Endodermal cell (in vitro differentiated cells): ENCODE data around the gene NCKAP5. TPM values are rescaled to one million over a fixed set of nuclear protein-coding genes. Genes with fewer than 3 reads are reported as not detected.

Experiments
- DNase-seq: peaks from one replicate; pipeline ENCODE4 v3.0.0-alpha.2; 2017
- H3K27ac ChIP-seq: 2 replicates; pipeline ENCODE4 v1.5.1; 2013; ENCODE audit warnings: mild to moderate bottlenecking, low read depth, low read length, moderate library complexity
- H3K27me3 ChIP-seq: 2 replicates; pipeline ENCODE4 v1.6.1; 2013; ENCODE audit warnings: mild to moderate bottlenecking, low read length, moderate library complexity; ENCODE audit not compliant: insufficient read depth, control insufficient read depth, poor library complexity, severe bottlenecking
- H3K36me3 ChIP-seq: 2 replicates; pipeline ENCODE4 v1.7.0; 2013; ENCODE audit warnings: mild to moderate bottlenecking, low read length, moderate library complexity; ENCODE audit not compliant: control insufficient read depth, insufficient read depth
- H3K4me1 ChIP-seq: one replicate; pipeline ENCODE4 v1.7.0; 2013; ENCODE audit warnings: low read length; ENCODE audit not compliant: control insufficient read depth, insufficient read depth
- H3K4me3 ChIP-seq: 2 replicates; pipeline ENCODE4 v1.5.1; 2013; ENCODE audit warnings: mild to moderate bottlenecking, low read length, moderate library complexity
- H3K9ac ChIP-seq: 2 replicates; pipeline ENCODE4 v1.6.1; 2013; ENCODE audit warnings: mild to moderate bottlenecking, low read length, moderate library complexity; ENCODE audit not compliant: poor library complexity, severe bottlenecking; ENCODE audit errors: extremely low read depth
- H3K9me3 ChIP-seq: 2 replicates; pipeline ENCODE4 v1.6.1; 2013; ENCODE audit warnings: mild to moderate bottlenecking, low read length, moderate library complexity; ENCODE audit not compliant: control insufficient read depth
- H3K27ac Mint-ChIP-seq: 2 replicates; pipeline ENCODE4 v1.8.0; 2020; ENCODE audit warnings: mixed read lengths
- H3K27me3 Mint-ChIP-seq: 2 replicates; pipeline ENCODE4 v1.8.0; 2021; ENCODE audit warnings: mild to moderate bottlenecking, mixed read lengths; ENCODE audit not compliant: insufficient read depth
- H3K36me3 Mint-ChIP-seq: 2 replicates; pipeline ENCODE4 v1.8.0; 2020; ENCODE audit warnings: low read depth, mixed read lengths
- H3K4me1 Mint-ChIP-seq: 2 replicates; pipeline ENCODE4 v1.8.0; 2020; ENCODE audit warnings: mixed read lengths
- H3K4me3 Mint-ChIP-seq: 2 replicates; pipeline ENCODE4 v1.8.0; 2020; ENCODE audit warnings: mild to moderate bottlenecking, moderate library complexity, mixed read lengths
- H3K9me3 Mint-ChIP-seq: 2 replicates; pipeline ENCODE4 v1.8.0; 2020; ENCODE audit warnings: mild to moderate bottlenecking, mixed read lengths
- WGBS, 2 experiments: methylation state at CpG; one replicate each; pipeline versions ENCODE4 v1.1.5 to v1.1.7; 2013; ENCODE audit warnings: missing lambda C conversion rate in 2 of 2, mixed read lengths in 1 of 2; ENCODE audit not compliant: insufficient coverage in 1 of 2, insufficient read length in 1 of 2; 5-methylcytosine and 5-hydroxymethylcytosine counted together
- total RNA-seq, 2 donors: library from RNA; stranded (reverse); fragmentation: NEBNext Ultra II Directional in 1 of 2; extraction: Animal tissue kit (Norgen Biotek cat#: 25700) in 1 of 2; gene quantifications; 2 replicates in 1 of 2; 3 replicates in 1 of 2; pipeline ENCODE4 v1.2.1, GENCODE V29; 2021
- TF ChIP-seq, protein P1 (sequence below): fragments of 200-600 bp; sonication (generic); conservative IDR thresholded peaks from 2 replicates; pipeline ENCODE4 v1.5.0; 2021; ENCODE audit warnings: antibody characterized with exemption, mild to moderate bottlenecking

Gene NCKAP5
- total RNA-seq, 2 donors from 2014 or later: 0.58 to 0.92 TPM

GRCh38 chr2:133166031-133166430 is 402.2 kb downstream of the NCKAP5 start:
- TF ChIP-seq, protein P1, sequence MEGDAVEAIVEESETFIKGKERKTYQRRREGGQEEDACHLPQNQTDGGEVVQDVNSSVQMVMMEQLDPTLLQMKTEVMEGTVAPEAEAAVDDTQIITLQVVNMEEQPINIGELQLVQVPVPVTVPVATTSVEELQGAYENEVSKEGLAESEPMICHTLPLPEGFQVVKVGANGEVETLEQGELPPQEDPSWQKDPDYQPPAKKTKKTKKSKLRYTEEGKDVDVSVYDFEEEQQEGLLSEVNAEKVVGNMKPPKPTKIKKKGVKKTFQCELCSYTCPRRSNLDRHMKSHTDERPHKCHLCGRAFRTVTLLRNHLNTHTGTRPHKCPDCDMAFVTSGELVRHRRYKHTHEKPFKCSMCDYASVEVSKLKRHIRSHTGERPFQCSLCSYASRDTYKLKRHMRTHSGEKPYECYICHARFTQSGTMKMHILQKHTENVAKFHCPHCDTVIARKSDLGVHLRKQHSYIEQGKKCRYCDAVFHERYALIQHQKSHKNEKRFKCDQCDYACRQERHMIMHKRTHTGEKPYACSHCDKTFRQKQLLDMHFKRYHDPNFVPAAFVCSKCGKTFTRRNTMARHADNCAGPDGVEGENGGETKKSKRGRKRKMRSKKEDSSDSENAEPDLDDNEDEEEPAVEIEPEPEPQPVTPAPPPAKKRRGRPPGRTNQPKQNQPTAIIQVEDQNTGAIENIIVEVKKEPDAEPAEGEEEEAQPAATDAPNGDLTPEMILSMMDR: no peak
- 88 to 100% methylated on average over 1 of the region's 2 CpGs for WGBS, 2 experiments
- Histone ChIP-seq H3K27me3 (peaks cover 4% of the 10 kb centered on the region), H3K4me1 (no peaks in the 10 kb centered on the region), H3K36me3 (no peaks in the 10 kb centered on the region), H3K27ac (no peak overlapping the region), H3K4me3 (no peak overlapping the region), H3K9me3 (peaks cover 6% of the 10 kb centered on the region), H3K9ac (no peak overlapping the region)
- H3K27ac Mint-ChIP-seq: no peak overlapping the region
- H3K9me3 Mint-ChIP-seq: peaks cover 4% of the 10 kb centered on the region
- no peak overlapping the region for H3K4me3 Mint-ChIP-seq
- DNase-seq: no peak
- H3K36me3 Mint-ChIP-seq: no peaks in the 10 kb centered on the region
- H3K27me3 Mint-ChIP-seq: no peaks in the 10 kb centered on the region
- no peaks in the 10 kb centered on the region for H3K4me1 Mint-ChIP-seq

DNA sequence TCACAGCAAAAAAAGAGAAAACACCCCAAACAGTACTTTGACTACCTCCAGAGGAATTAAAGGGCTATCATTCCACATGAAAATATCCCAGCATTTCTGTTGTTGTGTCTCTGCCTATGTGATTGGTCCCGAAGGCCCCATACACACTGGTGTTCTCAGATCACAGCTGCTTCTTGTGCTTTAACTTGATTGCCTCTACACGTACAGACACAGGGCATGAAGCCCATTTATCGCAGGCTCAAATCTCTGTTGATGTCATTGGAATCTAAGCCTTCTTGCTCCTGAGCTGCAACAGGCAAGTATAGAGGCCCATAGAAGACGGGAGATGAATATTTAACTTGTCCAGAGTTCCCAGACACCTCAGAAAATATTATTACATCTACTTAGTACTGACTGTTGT is 405.2 kb downstream of the NCKAP5 start:
- no peaks in the 10 kb centered on the region for H3K27me3 Mint-ChIP-seq
- DNase-seq: no peak
- no peak overlapping the region for H3K4me3 Mint-ChIP-seq
- Histone ChIP-seq H3K36me3 (no peaks in the 10 kb centered on the region), H3K4me3 (no peak overlapping the region), H3K9me3 (peaks cover 9% of the 10 kb centered on the region), H3K27me3 (no peaks in the 10 kb centered on the region), H3K27ac (no peak overlapping the region), H3K9ac (no peak overlapping the region), H3K4me1 (no peaks in the 10 kb centered on the region)
- peaks cover 8% of the 10 kb centered on the region for H3K9me3 Mint-ChIP-seq
- H3K36me3 Mint-ChIP-seq: no peaks in the 10 kb centered on the region
- no peaks in the 10 kb centered on the region for H3K4me1 Mint-ChIP-seq
- no peak overlapping the region for H3K27ac Mint-ChIP-seq
- WGBS, 2 experiments: 94 to 96% methylated on average over 3 to 4 of the region's 4 CpGs
- TF ChIP-seq, protein P1: no peak

DNA sequence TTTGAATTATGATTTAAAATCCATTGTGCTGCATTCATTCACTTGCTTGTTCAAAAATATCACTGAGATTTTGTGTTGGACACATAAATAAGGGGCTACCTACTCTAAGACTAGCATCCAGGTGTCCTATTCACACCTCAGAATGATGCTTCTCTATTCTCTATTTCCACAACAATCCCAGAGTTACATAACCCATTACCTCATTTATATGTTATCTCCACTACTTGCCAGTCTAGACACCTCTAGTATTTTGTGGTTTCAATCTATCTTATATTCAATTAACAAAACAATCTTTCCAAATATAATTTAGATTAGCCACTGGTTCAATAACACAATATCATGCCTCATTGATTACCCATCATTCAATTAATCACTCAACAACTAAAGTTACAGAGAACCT is 409.8 kb downstream of the NCKAP5 start:
- H3K4me3 ChIP-seq: no peak overlapping the region
- no peaks in the 10 kb centered on the region for H3K27me3 Mint-ChIP-seq
- no peak overlapping the region for H3K27ac ChIP-seq
- H3K9me3 ChIP-seq: peaks cover 22% of the 10 kb centered on the region
- H3K4me1 ChIP-seq: no peaks in the 10 kb centered on the region
- no peak overlapping the region for H3K27ac Mint-ChIP-seq
- TF ChIP-seq, protein P1: no peak
- H3K27me3 ChIP-seq: no peaks in the 10 kb centered on the region
- no peak overlapping the region for H3K9ac ChIP-seq
- no peaks in the 10 kb centered on the region for H3K36me3 Mint-ChIP-seq
- H3K4me3 Mint-ChIP-seq: no peak overlapping the region
- H3K4me1 Mint-ChIP-seq: no peaks in the 10 kb centered on the region
- peaks cover 23% of the 10 kb centered on the region for H3K9me3 Mint-ChIP-seq
- no peaks in the 10 kb centered on the region for H3K36me3 ChIP-seq
- no peak for DNase-seq
